ENCODE results near the gene ZNF865.

The ZNF865 gene

GRCh38 chr19:55647732-55648584 is 42.5 kb downstream of the ZNF865 start, which contains the start of gene CCDC106:
TSS of gene CCDC106 (plus strand) at chr19:55648212. CDS start at chr19:55649047, 835 bp downstream.
- peak; percentile 64 for DNase-seq

GRCh38 chr19:55648585-55649267 is 43.3 kb downstream of the ZNF865 start:
- DNase-seq = no peak

- DNase-seq = no peak
Measured at GRCh38 chr19:55649268-55650125, 44.0 kb downstream of the ZNF865 start.

GRCh38 chr19:55650126-55650557 is 44.7 kb downstream of the ZNF865 start:
- no peak for DNase-seq

GRCh38 chr19:55650602-55651230 is 45.3 kb downstream of the ZNF865 start:
- no peak for DNase-seq

- no peak for DNase-seq
Measured at GRCh38 chr19:55651236-55651635, 45.8 kb downstream of the ZNF865 start.

- no peak for DNase-seq
Measured at GRCh38 chr19:55652311-55653128, 47.1 kb downstream of the ZNF865 start.

GRCh38 chr19:55653651-55654322 is 48.3 kb downstream of the ZNF865 start:
- DNase-seq = peak; percentile 98

GRCh38 chr19:55654323-55654867 is 48.9 kb downstream of the ZNF865 start:
- DNase-seq = peak; percentile 99

GRCh38 chr19:55654868-55655647 is 49.6 kb downstream of the ZNF865 start, which contains the start of gene U2AF2:
TSS of gene U2AF2 (plus strand) at chr19:55655035. CDS start at chr19:55655105, 70 bp downstream.
- DNase-seq = peak; percentile 64

GRCh38 chr19:55655648-55656040 is 50.2 kb downstream of the ZNF865 start:
- DNase-seq = no peak

- no peak for DNase-seq
Measured at GRCh38 chr19:55656552-55656951, 51.1 kb downstream of the ZNF865 start.

GRCh38 chr19:55656988-55657747 is 51.7 kb downstream of the ZNF865 start:
- DNase-seq = no peak

GRCh38 chr19:55658846-55659459 is 53.5 kb downstream of the ZNF865 start:
- DNase-seq = no peak

- DNase-seq = no peak
Measured at GRCh38 chr19:55659822-55660221, 54.4 kb downstream of the ZNF865 start.

GRCh38 chr19:55660404-55660803 is 55.0 kb downstream of the ZNF865 start:
- no peak for DNase-seq

- DNase-seq = no peak
Measured at GRCh38 chr19:55660991-55661390, 55.5 kb downstream of the ZNF865 start.

GRCh38 chr19:55661826-55662225 is 56.4 kb downstream of the ZNF865 start:
- no peak for DNase-seq
